HG03354 (cell line): ENCODE measurements around the gene CTNNA2.

Source experiments
- ATAC-seq: cut with Tn5 transposase; IDR thresholded peaks from one replicate; pipeline ENCODE4 v1.9.1; 2021; ENCODE audit warnings: mild to moderate bottlenecking; ENCODE audit not compliant: unreplicated experiment, poor library complexity, severe bottlenecking

The CTNNA2 gene

DNA sequence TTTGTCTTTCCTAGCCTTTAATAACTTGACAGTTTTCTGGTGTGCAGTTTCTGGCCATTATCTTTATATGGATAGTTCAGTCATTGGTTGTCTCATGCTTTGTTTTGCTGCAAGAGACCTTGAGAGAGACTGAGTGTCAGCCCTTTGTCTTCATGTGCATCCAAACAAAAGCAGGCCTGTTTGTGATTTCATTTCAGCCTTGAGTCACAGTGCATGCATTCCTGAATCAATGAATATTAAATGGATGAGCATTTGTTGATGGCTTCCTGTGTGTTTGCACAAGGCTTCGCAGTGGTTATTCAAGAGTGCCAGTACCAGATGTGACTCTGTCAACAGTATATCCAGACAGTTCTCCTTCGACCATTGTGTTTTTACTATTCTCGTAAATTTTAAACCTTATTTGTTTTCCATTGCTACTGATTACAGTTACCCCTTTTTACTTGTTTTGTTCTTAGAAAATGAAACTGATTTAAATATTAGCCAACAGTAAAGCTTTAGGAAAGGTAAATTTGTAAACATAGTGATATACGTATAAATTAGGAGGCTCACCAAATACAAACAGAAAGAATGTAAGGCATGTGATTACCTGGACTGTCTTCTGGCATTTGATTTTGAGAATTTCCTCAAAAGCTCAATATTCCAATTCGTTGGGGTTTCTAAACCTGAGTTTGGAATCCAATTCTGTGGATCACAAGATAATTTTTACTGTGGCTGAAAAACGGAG is 319.8 kb downstream of the CTNNA2 start:
- ATAC-seq = no peak

DNA sequence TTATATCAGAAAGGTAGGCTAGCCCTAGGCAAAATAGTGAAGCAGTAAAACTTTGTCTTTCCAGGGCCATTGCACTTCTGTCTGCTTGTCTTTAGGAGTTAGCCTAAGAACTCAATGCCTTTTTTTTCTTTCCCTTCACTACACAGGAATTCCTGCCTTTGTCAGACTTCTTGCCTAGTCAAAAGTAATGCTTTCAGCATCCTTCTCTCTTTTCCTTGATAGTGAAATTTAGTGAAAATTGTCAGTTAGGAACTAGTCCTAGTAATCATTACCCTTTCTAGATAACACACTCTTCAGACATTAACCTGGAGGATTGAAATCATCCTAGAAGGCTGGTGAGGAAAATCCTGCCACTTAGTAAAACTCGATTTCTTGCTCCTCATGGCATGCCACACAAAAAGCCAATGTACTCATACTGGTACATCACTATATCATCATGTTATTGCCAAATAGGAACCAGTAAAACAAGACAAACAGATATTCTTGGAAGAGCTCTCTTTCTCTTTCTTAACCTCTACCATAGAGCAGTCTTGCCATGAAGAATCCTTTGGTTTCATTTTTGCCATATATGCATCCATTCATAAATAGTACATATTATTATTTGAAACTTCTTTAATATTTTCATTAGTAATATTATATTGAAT is 320.5 kb downstream of the CTNNA2 start:
- ATAC-seq = no peak

DNA sequence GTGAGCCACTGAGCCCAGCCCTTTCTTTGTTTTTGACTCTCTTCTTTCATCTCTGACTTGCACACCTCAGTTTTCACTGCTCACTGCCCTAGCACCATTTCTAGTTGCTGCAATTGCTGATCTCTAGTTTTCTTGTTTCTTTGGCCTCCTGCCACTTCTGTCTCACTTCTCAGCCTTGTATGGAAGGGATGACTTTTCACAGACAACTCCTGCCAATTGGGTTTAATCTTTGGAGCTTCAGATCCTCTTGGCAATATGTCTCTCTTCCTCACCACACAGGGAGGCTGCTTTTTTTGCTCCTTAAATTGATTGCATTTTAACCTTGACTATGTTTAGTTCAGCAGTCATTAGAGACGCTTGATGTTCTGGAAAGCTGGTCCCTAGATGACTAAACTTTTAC is 323.1 kb downstream of the CTNNA2 start:
- no peak for ATAC-seq

DNA sequence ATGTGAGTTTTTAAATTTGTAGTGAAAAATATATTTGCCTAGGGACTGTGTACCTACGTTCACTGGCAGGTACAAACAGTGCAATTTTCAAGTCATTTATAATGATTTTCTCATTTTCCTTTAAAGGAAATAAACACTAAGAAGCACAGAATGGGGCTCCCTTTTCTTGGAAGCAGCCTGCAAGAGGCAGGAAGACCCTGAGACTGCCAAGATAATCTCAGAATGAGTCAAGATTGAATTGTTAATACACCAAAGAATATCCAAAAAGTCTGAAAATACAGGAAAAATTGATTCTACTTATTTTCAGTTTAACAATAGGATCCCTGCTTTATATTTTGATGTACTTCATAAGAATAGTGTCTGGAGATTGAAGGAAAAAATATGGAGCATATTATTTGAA is 331.2 kb downstream of the CTNNA2 start:
- ATAC-seq = no peak

DNA sequence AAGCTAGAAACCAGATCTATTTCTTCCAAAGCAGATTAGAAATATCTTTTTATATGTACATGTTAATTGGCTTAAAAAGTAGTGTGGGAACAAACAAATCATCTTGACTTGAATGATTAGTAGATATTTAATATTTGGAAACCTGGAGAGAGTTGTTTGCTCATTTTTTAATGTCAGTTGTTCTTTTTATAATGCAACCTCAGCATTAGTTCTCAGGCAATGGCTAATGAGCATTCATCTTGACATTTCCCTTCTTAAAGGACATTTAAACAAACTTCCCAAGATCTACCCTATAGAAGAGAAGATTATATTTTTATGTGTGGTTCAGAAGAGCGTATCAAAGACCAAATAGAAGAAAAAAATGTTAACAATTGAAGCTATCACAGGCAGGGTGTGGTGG is 334.0 kb downstream of the CTNNA2 start:
- ATAC-seq = no peak

DNA sequence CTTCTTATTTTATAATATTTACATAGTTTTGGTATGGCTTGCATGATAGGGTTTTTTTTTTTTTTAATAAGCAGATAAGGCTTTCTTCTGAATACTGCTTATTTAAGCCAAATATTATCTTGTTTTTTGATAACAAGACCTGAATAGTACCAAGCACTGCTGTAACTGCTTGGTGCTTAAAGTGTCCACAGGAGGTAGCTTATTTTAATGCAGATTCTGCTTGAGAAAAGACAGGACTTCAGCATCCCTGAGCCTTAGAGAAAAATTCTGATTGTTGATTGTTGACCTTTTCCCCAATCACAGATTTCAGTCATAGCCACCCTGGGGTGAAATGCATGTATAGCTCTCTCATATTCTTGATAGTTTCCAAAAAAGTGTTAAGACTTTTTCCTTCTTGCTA is 336.4 kb downstream of the CTNNA2 start:
- ATAC-seq = no peak

DNA sequence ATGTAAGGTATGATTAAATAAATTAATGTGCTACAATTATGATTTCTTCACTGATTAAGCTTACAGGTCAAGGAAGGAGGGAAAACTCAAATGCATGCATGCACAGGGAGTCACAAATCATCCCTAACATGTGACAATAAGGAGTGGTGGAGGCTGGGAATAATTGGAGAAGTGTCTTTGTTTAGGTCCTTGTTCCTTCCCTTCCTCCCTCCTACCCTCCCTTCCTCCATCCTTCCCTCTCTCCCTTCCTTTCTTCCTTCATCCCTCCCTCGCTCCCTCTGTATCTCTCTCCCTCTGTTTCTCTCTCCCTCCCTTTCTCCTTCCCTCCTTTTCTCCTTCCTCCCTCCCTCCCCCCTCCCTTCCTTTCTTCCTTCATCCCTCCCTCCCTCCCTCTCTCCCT is 337.1 kb downstream of the CTNNA2 start:
- ATAC-seq = no peak

DNA sequence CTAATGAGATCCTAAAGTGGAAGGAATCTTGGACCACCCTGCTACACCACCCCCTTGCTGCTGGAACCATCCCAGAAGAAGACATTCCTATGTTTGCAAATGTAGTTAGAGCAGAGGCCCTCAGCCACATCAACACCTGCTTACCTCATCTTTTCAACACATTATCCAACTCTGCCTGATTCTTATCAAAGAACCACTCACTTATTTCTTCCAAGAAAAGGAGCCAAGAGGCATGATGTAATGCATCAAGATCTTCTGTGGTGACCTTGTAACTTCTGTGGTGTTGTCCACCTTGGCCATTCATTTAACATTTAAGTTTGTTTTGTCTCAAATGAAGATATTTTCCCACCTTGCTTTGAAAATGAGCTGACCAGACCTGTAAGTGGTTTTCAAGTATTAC is 338.1 kb downstream of the CTNNA2 start:
- ATAC-seq = no peak

DNA sequence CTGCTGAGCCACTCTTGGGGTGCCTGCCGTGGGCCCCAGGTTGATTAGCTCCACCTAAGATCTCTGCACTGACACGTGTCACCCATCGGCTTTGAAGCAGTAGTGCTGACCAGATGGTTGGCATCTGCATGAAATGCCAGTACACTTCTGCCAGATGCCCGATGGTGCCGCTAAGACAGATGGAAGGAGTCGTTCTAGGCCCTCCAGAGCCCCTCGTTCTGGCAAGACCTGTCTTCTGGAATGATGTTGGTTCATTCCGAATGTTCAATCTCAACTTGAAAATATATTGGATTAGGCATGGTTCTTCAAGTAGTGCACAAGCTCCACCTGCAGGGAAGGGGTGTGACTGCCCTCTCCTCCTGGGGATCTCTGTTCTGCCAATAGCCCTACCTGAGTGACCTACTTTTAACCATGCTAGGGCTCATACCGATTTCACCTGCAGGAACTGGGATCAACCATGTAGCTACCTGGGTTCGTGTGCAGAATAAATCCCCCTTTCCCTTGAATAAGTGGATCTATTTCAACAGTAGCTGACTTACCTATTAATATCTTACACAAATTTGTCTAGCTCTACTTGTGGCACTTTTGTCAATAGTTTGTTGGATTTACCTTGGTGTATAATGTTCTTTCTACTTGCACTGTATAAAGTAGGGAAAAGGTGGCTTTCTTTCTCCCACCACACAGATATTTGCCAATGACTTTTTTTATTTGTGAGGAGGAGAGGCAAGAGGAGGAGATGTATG is 342.6 kb downstream of the CTNNA2 start:
- ATAC-seq = no peak

DNA sequence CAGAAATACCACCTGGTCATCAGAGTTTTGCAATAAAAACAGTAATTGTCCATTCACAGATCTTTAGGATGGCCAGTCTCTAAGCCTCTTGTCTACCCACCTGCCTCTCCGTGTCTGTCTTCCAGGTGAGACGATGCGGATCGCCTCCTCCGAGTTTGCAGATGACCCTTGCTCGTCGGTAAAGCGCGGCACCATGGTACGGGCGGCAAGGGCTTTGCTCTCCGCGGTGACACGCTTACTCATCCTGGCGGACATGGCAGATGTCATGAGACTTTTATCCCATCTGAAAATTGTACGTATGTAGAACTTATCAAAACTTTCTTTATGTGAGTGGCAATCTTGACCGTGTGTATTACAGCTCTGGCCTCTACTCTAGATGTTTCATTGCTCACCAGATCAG is 345.0 kb downstream of the CTNNA2 start:
- no peak for ATAC-seq

DNA sequence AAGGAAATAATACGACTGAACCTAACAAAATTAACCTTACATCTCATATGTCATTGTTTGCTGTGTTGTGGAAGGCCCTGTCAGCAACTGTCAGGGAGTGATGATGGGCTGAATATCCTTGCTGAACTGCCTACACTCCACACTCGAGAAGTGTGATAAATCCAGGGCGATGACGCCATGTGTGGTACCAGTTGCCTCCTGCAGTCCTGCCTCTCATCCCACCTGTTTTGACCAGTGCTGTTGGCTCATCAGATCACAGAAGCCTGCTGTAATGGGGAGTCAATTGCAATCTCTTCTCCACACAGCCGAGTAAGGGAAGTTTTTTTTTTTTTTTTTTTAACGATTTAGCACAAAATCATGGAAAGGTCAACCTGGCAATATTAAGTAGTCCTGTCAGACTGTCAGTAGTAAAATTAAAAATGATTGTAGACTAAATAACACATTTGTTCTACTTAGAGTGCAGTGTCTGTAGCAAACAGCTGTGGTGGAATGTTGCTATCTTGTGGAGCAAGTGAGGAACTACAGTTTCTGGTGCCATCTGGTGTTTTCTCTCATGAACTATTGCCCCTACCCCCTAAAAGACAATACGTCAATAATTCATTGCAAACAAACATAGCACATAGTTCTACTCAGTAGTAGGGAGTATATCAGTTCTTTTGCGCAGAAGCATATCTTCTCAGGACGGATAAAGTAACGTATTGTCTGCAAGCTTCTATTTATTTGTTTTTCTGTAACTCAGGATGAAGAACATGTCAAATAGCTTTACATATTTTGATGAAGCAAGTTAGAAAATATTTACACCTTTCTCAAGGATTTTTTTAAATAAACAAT is 347.6 kb downstream of the CTNNA2 start:
- ATAC-seq = no peak

DNA sequence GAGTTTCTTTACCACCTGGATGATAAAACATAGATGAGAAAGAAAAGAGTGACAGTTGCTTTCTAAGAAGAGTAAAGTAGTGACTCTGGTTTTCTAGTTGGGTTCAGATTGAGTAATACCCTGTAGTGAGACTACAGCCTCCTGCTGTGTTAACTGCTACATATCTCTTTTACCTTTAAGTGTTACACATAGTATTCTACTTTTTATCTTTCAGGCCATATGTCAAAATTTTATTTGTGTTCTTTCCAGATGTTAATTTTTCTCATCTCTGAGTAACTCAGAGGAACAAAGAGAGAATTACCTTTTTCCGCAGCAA is 348.2 kb downstream of the CTNNA2 start:
- no peak for ATAC-seq

DNA sequence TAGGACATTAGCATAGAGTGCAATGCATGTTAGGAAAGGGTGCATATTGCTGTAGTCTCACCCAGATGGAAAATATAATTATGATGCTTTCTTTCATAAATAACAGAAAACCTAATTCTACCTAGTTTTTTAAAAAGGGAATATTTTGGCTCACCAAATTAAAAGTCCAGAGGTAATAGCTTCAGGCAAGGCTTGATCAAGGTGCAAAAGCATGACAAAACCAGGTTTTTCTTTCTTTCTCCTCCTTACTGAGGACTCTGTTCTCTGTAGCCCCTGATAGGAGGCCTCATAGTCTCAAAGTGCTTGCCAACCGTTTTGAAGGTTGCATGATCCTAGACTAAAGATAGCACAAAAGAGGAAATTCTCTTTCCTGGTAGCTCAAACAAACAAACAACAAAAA is 349.9 kb downstream of the CTNNA2 start:
- no peak for ATAC-seq

DNA sequence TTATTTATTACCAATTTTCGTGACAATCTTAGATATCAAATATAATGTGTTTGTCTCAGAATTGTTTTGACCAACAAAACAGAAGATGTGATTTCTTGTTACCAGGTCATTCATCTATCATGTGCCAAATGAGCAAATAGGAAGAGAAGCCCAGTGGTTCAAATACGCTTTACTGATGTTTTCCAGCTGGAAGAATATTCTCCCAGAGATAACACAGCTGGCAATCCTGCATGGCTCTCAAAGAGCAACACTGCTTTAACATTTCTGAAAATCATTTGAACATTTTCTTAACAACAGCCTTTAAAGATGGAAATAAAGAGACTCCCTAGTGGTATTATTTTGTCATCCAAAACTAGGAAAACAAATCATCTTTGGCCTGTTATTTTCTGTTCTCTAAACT is 359.8 kb downstream of the CTNNA2 start:
- ATAC-seq = no peak

DNA sequence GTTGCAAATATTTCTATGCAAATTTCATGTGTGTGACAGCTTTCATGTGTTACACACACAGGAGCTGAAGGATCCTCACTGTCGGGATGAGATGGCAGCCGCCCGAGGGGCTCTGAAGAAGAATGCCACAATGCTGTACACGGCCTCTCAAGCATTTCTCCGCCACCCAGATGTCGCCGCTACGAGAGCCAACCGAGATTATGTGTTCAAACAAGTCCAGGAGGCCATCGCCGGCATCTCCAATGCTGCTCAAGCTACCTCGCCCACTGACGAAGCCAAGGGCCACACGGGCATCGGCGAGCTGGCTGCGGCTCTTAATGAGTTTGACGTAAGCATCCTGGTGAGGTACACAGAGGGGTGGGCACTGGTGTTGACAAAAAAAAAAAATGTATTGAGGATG is 361.2 kb downstream of the CTNNA2 start:
- no peak for ATAC-seq

DNA sequence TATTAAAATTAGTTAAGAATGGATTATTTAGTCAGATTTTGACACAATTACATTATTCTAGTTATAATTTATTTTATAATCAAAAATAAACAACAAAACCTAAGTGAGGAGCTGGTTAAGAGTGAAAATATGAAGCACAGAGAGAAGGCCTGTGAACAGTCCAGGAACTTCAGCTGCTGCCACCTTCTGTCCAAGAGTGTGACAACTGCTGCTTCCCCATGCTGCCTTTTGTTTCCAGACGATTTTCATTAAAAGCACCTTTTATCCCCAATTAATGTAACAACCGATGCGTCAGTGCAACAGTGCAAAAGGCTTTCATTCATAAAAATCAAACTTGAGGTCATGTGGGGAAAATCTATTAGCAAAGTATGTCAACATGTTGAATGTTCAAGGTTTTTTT is 363.6 kb downstream of the CTNNA2 start:
- ATAC-seq = no peak

DNA sequence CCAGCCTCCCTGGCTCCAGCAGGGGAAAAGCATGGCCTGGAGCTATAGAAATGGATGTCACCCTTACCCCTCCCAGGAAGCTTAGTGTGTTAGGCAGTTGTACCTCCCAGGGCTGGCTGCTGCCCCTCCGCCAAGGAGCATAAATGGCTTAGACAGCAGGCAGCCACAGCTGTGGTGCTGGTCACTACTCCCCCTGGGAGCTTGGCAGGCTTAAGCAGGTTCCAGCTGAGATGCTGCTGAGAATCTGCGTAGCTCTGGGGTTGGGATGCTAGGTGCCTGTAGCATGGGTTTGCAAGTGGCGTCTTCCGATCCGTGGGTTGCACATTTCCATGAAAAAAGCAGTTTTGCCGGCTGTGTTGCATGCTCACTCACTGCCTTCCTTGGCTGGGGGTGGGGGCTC is 369.7 kb downstream of the CTNNA2 start:
- ATAC-seq = no peak

DNA sequence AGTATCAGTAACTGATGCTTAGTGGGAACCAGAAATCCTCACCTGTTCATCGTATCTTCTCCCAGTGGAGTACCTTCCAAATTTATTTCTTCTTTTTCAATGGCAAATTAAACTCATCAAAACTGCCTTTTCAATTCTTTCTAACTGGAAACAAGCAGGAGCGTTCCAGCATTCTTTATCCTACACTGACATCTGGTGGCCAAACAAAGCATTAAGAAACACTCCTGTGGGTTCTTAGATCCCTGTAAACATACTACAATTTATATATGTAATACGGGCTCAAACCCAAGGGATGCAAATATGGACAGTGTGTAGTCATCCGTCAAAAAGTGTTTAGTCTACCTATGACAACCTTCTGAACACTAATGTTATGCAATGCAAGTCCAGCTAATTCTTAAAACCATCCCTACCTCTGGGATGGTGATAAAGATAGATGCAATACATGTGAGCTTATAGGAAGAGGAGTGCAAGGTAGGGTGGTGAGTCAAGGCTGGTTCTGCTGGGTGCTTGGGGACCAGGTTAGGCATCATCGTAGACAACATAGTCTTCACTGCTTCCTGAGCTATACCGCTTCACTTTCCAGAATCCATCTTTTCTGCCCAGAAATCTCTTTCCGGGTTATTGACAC is 375.0 kb downstream of the CTNNA2 start:
- peak; percentile 76 for ATAC-seq

DNA sequence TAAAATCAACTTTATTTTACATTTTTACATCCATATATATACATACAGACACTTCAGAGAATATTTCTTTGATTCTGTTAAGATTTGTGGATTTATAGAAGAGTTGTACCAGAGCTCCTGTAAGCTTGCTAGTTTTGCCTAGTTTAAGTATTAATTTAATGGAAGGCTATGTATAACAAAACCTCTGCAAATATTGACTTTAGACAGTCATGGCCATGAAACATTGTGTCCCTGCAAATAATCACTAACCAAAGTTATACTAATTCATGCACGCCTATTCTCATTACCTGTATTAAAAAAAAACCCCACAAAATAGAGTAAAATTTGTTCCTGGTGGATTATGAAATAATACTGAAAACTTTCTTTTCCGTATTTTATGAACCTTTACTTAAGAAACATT is 379.3 kb downstream of the CTNNA2 start:
- no peak for ATAC-seq

DNA sequence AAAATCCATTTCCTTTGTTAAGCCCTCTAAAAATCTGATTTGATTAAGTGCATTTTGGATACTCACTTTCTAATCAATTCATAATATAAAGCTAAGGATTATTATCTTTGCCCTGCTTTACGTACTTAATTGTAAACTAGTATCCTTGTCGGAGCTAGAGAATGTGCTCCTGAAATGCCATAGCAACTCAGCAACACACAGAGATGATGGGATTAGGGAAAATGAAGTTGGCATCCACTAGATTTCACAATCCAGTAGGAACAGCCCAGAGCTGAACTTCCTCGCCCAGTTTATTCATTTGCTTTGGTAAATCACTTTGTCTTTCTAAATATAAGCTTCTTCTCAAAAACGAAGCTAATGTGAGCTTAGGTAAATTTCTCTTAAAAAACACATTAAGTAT is 386.3 kb downstream of the CTNNA2 start:
- no peak for ATAC-seq
